HG03175 (cell line): Measurements from ENCODE around the gene CLMN.
A peak's percentile ranks its signal among the peaks of the same experiment; 100 is the strongest.

Experiments
- ATAC-seq: cut with Tn5 transposase; IDR thresholded peaks from one replicate; pipeline ENCODE4 v1.9.1; 2021; ENCODE audit warnings: mild to moderate bottlenecking, moderate library complexity; ENCODE audit not compliant: unreplicated experiment

The CLMN gene

DNA sequence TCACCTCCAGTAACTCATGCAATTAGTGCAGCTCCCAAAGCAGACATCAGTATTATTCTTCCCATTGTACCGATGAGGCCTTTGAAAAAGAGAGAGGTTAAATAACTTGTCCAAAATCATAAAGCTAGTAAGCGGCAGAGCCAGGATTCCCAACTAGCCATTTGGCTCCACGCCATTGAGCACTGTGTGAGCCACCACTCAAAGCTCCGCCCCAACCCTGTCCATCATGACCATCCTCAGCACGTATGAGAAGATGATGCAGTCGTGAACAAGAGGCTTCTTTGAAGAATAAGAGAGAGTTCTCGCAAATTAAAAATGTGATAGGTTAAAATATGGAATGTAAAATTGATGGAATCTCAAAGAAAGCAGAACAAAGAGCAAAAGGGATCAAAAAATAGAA is 14.6 kb downstream of the CLMN start:
- ATAC-seq, result no peak

DNA sequence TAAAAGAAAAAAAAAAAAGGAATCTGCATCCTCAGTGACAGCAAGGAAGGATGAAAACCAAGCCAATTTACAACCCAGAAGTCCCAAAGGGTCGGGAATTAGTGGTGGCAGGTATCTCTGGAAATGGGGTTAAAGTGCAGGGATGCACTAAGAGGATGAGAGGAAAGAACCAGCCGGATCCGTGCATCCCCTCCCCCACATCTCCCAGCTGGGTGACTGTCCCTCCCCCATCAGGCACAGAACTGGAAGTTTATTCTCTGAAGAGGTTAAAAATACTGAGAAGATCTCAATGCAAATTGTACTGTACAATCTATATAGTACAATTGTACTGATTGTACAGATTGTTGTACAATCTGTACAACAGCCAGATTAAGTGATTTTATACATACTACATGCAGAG is 15.4 kb downstream of the CLMN start:
- no peak for ATAC-seq

DNA sequence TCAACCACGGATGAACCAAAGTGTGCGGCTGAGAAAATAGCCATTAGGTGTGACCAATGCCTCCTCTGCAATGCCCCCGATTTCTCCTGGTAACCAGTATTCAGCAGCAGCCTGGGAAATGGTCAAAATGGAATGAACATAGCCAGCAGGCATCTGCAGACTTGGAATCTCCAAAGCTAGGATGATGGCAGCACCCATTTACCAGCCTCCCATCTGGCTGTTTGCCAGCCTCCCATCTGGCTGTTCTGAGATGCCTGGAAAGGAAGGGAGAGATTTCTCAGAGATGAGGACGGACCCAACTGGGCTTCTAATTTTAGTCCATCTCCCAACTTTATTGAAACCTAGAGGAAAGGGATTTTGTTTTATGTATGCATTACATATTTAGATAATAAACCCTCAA is 16.2 kb downstream of the CLMN start:
- ATAC-seq, result no peak

- no peak for ATAC-seq
Observed at GRCh38 chr14:95302667-95303506, 16.8 kb downstream of the CLMN start.

DNA sequence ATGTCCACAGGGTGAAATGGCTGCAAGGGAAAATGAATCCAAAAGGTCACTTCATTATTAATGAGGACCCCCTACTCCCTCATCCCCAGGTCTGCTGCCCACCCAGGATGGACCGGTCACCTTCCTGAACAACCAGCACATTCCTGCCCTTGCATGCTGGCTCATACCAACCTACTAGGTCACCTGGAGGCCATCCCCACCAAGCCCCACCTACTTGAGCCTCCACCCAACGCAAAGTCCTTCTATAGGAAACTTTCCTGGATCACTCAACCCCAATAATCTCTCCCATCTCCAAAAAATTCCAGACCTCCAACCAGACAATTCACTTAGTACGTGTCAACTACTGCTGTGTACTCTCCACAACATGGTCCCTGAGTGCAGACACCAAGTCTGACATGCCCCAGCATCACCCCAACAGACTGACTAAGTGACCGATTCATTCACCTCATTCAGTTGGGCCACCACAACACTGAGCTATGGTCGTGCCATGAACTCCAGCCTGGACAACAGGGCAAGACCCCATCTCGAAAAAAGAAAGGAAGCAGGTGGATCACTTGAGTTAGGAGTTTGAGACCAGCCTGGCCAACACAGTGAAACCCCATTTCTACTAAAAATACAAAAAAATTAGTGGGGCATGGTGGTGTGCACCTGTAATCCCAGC is 18.1 kb downstream of the CLMN start:
- ATAC-seq, result no peak

GRCh38 chr14:95300697-95301526 is 18.8 kb downstream of the CLMN start:
- no peak for ATAC-seq

DNA sequence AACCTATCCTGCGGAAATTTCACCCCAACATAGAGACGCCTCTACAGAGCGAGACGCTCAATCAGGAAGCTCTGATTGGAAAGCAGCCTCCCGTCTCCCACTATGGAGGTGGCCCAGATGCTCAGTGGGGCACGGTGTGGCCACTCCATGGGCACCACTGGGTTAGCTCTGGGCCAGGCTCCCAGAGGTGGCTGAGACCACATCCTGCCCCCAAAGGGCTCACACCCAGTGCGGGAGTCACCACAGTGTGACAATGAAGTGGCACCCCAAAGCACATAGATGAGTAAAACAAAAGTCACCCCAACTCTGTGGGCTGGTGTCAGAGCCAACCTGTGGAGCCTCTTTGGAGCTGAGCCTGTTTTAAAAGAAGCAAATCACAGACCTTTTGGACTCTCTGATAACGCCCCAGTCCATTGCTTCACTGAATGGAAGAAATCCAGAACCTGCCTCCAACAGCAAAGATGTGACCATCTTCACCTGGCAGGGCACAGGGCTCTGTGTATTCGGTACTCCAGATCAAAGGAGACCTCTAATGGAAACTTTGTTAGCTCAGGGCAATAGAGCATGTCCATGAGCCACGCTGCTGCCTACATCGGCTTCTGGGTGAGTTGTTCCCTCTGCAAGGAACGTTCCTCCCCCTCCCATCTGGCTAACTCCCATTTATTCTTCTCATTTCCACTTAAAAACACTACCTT is 19.6 kb downstream of the CLMN start:
- peak; percentile 48 for ATAC-seq

DNA sequence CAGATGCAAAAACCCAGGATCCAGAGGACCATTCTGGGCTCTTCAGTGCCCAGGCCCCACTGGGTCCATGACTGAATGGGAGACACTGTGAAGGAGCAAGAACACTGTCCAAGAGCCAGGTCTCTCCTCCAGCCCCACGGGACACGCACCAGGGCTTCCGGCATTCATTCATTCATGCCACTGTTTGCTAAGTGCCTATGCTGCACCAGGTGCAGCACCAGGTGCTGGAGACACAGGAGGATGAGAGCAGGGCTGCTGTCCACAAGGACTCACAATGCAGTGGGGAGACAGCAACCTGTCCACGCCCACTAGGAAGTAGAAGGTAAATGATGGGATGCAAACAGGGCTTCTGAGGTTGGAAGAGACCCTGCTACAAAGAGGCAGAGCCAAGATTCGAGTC is 20.4 kb downstream of the CLMN start:
- no peak for ATAC-seq

DNA sequence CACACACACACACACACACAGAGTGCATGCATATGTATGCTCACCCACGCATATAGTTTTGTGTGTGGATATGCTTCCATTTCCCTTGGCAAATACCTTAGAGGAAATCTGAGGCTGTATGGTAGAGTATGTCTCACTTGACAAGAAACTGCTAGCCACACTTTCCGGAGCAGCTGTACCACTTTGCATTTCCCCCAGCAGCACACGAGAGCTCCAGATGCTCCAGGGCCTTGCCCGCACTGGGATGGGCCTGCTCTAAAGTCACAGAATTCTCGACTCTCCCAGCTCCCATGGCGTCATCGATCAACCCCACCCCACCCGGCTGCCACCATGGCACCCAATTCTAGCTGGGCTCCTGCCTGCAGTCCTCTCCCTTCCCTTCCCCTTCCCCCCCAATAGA is 21.9 kb downstream of the CLMN start:
- no peak for ATAC-seq

GRCh38 chr14:95296966-95297365 is 22.7 kb downstream of the CLMN start:
- no peak for ATAC-seq

- no peak for ATAC-seq
Observed at GRCh38 chr14:95295600-95296376, 23.9 kb downstream of the CLMN start.

- ATAC-seq, result no peak
Observed at GRCh38 chr14:95294834-95295599, 24.7 kb downstream of the CLMN start.

GRCh38 chr14:95294320-95294719 is 25.4 kb downstream of the CLMN start:
- no peak for ATAC-seq

DNA sequence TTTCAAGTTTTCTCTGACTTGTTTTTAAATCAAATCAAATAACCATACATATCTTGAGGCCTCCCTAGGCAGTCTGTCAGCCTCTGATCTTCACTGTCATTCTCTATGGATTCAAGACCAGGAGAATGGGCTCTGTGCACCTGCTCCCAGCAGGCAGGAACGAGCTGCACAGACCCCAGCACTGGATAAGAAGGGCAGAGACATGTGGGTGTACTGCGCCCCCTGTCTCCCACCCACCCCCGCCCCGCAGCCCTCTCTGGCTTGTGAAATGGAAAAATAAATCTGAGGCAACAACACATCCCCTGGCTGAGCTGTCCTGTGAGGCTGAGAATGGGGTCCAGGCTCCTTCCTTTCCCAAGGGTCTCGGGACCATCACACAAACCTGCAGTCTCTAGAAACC is 26.3 kb downstream of the CLMN start:
- no peak for ATAC-seq

DNA sequence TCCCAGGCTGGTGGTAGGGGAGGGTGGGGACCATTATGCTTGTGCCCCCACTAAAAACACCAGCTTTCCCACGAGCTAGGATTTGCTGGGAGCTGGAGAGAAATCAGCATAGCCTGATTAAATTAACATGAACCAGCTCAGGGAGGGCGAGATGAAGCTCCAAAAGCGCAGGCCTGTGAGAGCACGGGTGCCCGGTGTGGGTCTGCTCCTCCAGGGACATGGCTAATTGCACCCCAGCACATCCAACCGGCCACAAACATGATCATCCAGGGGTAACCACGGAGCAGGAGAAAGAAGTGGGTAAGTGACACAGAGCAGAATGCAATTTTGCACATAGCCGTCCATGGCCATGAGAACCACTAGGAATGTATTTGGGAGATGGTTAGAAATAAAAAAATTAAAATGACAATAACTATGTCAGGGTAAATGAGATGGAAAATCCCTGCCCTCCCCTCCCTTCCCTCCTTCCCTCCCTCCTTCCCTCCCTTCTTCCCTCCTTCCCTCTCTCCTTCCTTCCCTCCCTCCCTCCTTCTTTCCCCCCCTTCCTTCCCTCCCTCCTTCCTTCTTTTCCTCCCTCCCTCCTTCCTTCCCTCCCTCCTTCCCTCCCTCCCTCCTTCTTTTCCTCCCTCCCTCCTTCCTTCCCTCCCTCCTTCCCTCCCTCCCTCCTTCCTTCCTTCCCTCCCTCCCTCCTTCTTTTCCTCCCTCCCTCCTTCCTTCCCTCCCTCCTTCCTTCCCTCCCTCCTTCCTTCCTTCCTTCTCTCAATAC is 26.9 kb downstream of the CLMN start:
- ATAC-seq, result no peak

DNA sequence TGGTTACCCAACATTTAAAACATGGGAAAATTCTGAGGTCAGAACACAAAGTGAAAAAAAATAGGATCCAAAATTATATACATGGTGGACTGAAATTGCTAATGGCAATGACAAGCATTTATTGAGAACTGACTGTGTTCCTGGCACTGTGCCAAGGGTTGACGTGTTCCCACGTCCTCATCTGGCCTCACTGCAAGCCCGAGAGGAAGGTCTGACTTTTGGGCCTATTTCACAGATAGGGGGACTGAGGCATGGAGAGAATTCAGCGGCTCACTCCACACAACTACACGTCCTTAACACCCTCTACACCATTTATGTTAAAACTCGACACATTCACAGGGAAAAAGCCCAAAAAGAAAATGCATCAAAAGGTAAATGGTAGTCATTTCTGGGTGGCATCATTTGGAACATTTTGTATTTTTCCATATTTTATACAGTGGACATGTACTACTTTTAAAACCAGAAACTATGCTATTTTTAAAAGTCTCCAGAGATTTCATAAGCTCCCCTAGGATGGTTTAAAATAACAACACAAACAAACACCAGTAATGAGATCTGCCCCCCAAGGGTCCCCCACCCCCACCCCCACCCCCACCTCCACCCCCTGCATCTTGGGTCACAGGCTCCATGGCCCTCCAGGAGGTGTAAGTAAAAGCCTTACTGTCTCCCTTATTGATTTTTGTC is 27.7 kb downstream of the CLMN start:
- no peak for ATAC-seq

DNA sequence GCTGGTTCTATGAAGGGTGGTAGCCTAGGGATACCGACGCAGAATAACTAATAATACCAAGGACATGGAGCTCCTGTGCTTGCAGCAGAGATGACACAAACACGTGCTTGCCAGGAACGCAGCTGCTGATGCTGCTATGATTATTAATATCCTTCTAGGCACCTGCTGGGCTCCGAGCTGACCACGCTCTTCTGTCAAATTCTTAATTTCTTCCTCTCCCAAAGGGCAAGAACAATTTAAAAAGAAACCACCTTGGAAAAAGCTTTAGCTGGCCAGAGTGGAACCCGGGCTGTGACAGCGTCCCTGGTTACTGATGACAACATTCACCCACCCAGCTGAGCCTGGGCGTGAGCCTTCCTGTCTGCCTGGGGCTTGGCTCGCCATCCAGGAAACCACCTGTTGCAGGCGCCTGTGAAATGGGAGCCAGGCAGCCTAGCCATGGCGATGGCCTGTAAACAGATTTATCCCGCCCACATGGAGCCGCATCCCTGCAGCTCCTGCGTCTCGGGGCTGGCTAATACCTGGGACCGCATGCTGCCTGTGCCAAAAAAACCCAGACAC is 28.8 kb downstream of the CLMN start:
- no peak for ATAC-seq

DNA sequence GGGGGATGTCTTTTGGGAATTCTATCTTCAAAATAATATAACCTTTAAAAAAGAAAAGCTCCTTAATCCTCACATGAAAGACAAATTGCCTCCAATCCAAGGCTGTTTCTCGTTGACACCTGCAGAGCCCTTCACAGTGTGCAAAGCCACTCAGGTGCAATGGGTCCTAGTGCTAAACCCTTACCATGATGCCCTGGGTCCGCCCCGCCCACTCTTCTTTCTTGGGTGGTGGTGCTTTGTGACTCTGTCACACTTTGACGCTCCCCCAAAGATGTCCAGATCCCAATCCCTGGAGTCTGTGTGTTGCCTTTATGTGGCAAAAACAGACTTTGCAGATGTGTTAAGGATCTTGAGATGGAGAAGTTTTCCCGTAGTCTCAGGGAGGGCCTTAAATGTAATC is 29.7 kb downstream of the CLMN start:
- ATAC-seq, result no peak
